GM18499 (cell line): ENCODE data around the gene PKDCC.

Experiments
- ATAC-seq: cut with Tn5 transposase; IDR thresholded peaks from one replicate; pipeline ENCODE4 v1.9.1; 2021; ENCODE audit warnings: moderate number of reproducible peaks; ENCODE audit not compliant: insufficient read depth, unreplicated experiment

Gene PKDCC

GRCh38 chr2:42102024-42102590 is 54.3 kb downstream of the PKDCC start:
- peak; percentile 34 for ATAC-seq

- ATAC-seq, result no peak
Measured at GRCh38 chr2:42102591-42103450, 55.0 kb downstream of the PKDCC start.

DNA sequence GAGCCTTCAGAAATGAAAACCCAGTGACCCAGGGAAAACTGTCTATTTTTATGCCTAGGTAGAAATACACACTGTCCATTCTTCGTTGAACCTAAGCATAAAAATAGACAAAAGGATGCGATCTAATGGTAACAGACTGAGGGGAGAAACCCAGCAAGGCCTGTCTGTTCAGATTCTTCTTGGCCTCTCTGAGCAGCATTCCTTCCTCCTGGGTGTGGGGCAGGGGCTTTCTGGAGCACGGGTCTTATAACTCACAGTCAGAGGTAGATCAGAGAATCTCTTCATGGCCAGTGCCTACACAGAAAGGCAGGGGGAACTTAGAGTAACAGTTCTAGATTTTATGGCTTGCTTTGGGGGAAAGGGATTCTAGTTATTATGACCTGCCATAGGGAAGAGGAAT is 56.0 kb downstream of the PKDCC start:
- no peak for ATAC-seq

GRCh38 chr2:42104621-42105020 is 56.8 kb downstream of the PKDCC start:
- ATAC-seq, result no peak

- ATAC-seq, result peak; percentile 47
Measured at GRCh38 chr2:42105330-42106256, 57.8 kb downstream of the PKDCC start.

- ATAC-seq, result no peak
Measured at GRCh38 chr2:42106257-42106816, 58.5 kb downstream of the PKDCC start.

- no peak for ATAC-seq
Measured at GRCh38 chr2:42107249-42108042, 59.6 kb downstream of the PKDCC start.
